OCI-LY7 (cell line): ENCODE results near the gene THRB. TPM values are rescaled to one million over a fixed set of nuclear protein-coding genes. Genes with fewer than 3 reads are reported as not detected.

Experiments used
- BruUV-seq: library from RNA; stranded (reverse); fragments of 400-500 nt; replicated peaks from 2 replicates; lab custom pipeline; 2021; lab: Mats Ljungman, UMichigan
- CTCF ChIA-PET: fragments of 300-600 bp; sonication (Branson Sonifier 250); formaldehyde crosslinking; loops from one replicate; lab custom pipeline; 2022; ENCODE audit warnings: antibody characterized with exemption; ENCODE audit not compliant: unreplicated experiment; lab: Charles Lee
- POLR2A ChIA-PET: fragments of 300-600 bp; sonication (Branson Sonifier 250); formaldehyde crosslinking; loops from one replicate; lab custom pipeline; 2022; ENCODE audit warnings: antibody characterized with exemption; lab: Charles Lee
- DNase-seq: peaks from one replicate; pipeline ENCODE4 v3.0.0-alpha.2; 2015; ENCODE audit warnings: low spot score
- H2AFZ ChIP-seq: fragments of 200-600 bp; sonication (generic), shearing (Covaris generic); 2 replicates; pipeline ENCODE4 v1.6.1; 2014; ENCODE audit warnings: mild to moderate bottlenecking, antibody characterized with exemption, low read length, moderate library complexity
- H3K27ac ChIP-seq: fragments of 200-600 bp; sonication (generic); 2 replicates; pipeline ENCODE4 v1.5.1; 2014; ENCODE audit warnings: mixed run types, low read depth, mild to moderate bottlenecking, moderate library complexity, low read length, inconsistent platforms; ENCODE audit not compliant: poor library complexity, severe bottlenecking
- H3K36me3 ChIP-seq: fragments of 200-600 bp; sonication (generic); 2 replicates; pipeline ENCODE4 v1.6.1; 2014; ENCODE audit warnings: mild to moderate bottlenecking, antibody characterized with exemption, low read length, moderate library complexity, mixed read lengths; ENCODE audit not compliant: insufficient read depth
- H3K4me1 ChIP-seq: fragments of 200-600 bp; sonication (generic); 2 replicates; pipeline ENCODE4 v1.5.1; 2014; ENCODE audit warnings: mild to moderate bottlenecking, low read length; ENCODE audit not compliant: insufficient read depth, poor library complexity, severe bottlenecking
- H3K4me2 ChIP-seq: fragments of 200-600 bp; sonication (generic); 2 replicates; pipeline ENCODE4 v1.6.1; 2014; ENCODE audit warnings: mild to moderate bottlenecking, low read length
- H3K4me3 ChIP-seq: fragments of 200-600 bp; sonication (generic); 2 replicates; pipeline ENCODE4 v1.5.1; 2014; ENCODE audit warnings: mild to moderate bottlenecking, low read depth, low read length; ENCODE audit not compliant: poor library complexity, severe bottlenecking
- H3K79me2 ChIP-seq: fragments of 200-600 bp; sonication (generic); 2 replicates; pipeline ENCODE4 v1.6.1; 2016; ENCODE audit warnings: low read depth, mild to moderate bottlenecking, low read length, moderate library complexity, mixed read lengths; ENCODE audit not compliant: insufficient read depth
- H3K9me2 ChIP-seq: fragments of 200-600 bp; sonication (generic); 2 replicates; pipeline ENCODE4 v1.6.1; 2016; ENCODE audit warnings: mild to moderate bottlenecking, low read length, mixed read lengths; ENCODE audit not compliant: insufficient read depth
- H3K9me3 ChIP-seq: fragments of 200-600 bp; sonication (generic); 2 replicates; pipeline ENCODE4 v1.6.1; 2014; ENCODE audit warnings: mild to moderate bottlenecking, mixed run types, low read length, mixed read lengths
- H4K20me1 ChIP-seq: fragments of 200-600 bp; sonication (generic); 2 replicates; pipeline ENCODE4 v1.6.1; 2014; ENCODE audit warnings: mild to moderate bottlenecking, antibody characterized with exemption, low read length, moderate library complexity, mixed read lengths; ENCODE audit not compliant: insufficient read depth
- EZH2phosphoT487 ChIP-seq: fragments of 200-600 bp; sonication (generic); IDR thresholded peaks from 2 replicates; pipeline ENCODE4 v1.6.1; 2018; ENCODE audit warnings: low read depth, borderline replicate concordance, mild to moderate bottlenecking, mixed run types, antibody characterized with exemption, low read length, moderate library complexity, mixed read lengths
- intact Hi-C: fragments of 100-400 bp; cut with micrococcal nuclease; formaldehyde crosslinking; loops from one replicate; pipeline ENCODE4 v1.10.0; 2022; ENCODE audit not compliant: unreplicated experiment
- total RNA-seq, 2 experiments: library from RNA; depleted of rRNA in 1 of 2; stranded (reverse); fragments of >200 nt in 1 of 2; shearing (Covaris generic) in 1 of 2; gene quantifications; 2 replicates each; pipeline ENCODE4 v1.2.3, GENCODE V29; 2014 to 2022
- TF ChIP-seq, protein P1 (sequence below): fragments of 200-600 bp; sonication (generic); conservative IDR thresholded peaks from 2 replicates; pipeline ENCODE4 v1.5.1; 2014; ENCODE audit warnings: mild to moderate bottlenecking, antibody characterized with exemption, low read length, moderate library complexity, mixed read lengths

Gene THRB
- total RNA-seq, 2 experiments from 2014 or later: not detected

GRCh38 chr3:24296441-24297205 is 198.0 kb downstream of the THRB start:
- H3K4me1 ChIP-seq: no peaks in the 10 kb centered on the region
- H3K9me2 ChIP-seq: no peaks in the 10 kb centered on the region
- TF ChIP-seq EZH2phosphoT487: no peak
- TF ChIP-seq, protein P1, sequence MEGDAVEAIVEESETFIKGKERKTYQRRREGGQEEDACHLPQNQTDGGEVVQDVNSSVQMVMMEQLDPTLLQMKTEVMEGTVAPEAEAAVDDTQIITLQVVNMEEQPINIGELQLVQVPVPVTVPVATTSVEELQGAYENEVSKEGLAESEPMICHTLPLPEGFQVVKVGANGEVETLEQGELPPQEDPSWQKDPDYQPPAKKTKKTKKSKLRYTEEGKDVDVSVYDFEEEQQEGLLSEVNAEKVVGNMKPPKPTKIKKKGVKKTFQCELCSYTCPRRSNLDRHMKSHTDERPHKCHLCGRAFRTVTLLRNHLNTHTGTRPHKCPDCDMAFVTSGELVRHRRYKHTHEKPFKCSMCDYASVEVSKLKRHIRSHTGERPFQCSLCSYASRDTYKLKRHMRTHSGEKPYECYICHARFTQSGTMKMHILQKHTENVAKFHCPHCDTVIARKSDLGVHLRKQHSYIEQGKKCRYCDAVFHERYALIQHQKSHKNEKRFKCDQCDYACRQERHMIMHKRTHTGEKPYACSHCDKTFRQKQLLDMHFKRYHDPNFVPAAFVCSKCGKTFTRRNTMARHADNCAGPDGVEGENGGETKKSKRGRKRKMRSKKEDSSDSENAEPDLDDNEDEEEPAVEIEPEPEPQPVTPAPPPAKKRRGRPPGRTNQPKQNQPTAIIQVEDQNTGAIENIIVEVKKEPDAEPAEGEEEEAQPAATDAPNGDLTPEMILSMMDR: no peak
- H3K9me3 ChIP-seq: no peaks in the 10 kb centered on the region
- no peaks in the 10 kb centered on the region for H3K79me2 ChIP-seq
- no peak overlapping the region for H3K27ac ChIP-seq
- POLR2A ChIA-PET: interaction anchor here (0.6 kb wide), 1 partner anchor 1870 kb away, joined by 3 read pairs; no protein-coding TSS in a partner anchor
- no peaks in the 10 kb centered on the region for H3K36me3 ChIP-seq
- CTCF ChIA-PET: no interaction called here
- intact Hi-C loops: no loop called here
- no TSS peak for BruUV-seq
- no peak overlapping the region for H2AFZ ChIP-seq
- H4K20me1 ChIP-seq: no peaks in the 10 kb centered on the region
- no peak overlapping the region for H3K4me2 ChIP-seq
- DNase-seq: no peak
- H3K4me3 ChIP-seq: no peak overlapping the region

GRCh38 chr3:24294150-24294549 is 200.5 kb downstream of the THRB start:
- POLR2A ChIA-PET: no interaction called here
- Histone ChIP-seq H3K9me2 (no peaks in the 10 kb centered on the region), H3K36me3 (no peaks in the 10 kb centered on the region), H2AFZ (no peak overlapping the region), H3K4me2 (no peak overlapping the region), H4K20me1 (no peaks in the 10 kb centered on the region), H3K27ac (no peak overlapping the region), H3K4me3 (no peak overlapping the region), H3K4me1 (no peaks in the 10 kb centered on the region), H3K9me3 (no peaks in the 10 kb centered on the region), H3K79me2 (no peaks in the 10 kb centered on the region)
- CTCF ChIA-PET: no interaction called here
- TF ChIP-seq EZH2phosphoT487: no peak
- TF ChIP-seq, protein P1: no peak
- no TSS peak for BruUV-seq
- intact Hi-C loops: no loop called here
- DNase-seq: no peak

DNA sequence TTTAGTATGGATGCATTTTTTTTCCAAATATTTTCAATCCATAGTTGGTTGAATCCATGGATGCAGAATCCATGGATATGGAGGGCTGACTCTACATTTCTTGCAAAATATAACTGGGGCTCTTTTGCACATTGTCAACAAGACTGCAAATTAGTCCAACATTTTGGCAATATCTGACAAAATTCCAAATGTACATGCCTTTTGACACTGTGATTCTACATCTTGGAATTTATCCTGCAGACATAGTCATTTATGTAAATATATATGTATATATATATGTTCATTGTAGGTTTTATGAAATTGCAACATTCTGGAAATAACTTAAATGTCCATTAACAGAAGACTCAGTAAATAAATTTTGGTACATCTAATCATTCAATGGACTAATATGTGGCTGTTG is 203.0 kb downstream of the THRB start:
- no peak for DNase-seq
- H3K4me3 ChIP-seq: no peak overlapping the region
- H3K27ac ChIP-seq: no peak overlapping the region
- no peak for TF ChIP-seq EZH2phosphoT487
- TF ChIP-seq, protein P1: no peak
- H3K79me2 ChIP-seq: no peaks in the 10 kb centered on the region
- no peaks in the 10 kb centered on the region for H4K20me1 ChIP-seq
- intact Hi-C loops: no loop called here
- H3K9me3 ChIP-seq: no peaks in the 10 kb centered on the region
- no peaks in the 10 kb centered on the region for H3K9me2 ChIP-seq
- no peaks in the 10 kb centered on the region for H3K36me3 ChIP-seq
- H3K4me2 ChIP-seq: no peak overlapping the region
- H2AFZ ChIP-seq: no peak overlapping the region
- BruUV-seq: no TSS peak
- CTCF ChIA-PET: no interaction called here
- POLR2A ChIA-PET: no interaction called here
- no peaks in the 10 kb centered on the region for H3K4me1 ChIP-seq
